CD4-positive, alpha-beta T cell (primary cell): ENCODE measurements around the gene GCDH. TPM values are rescaled to one million over a fixed set of nuclear protein-coding genes. Genes with fewer than 3 reads are reported as not detected.

Source experiments
- ATAC-seq: fragments of 200-7000 bp; cut with Tn5 transposase; one replicate; pipeline ENCODE4 v1.10.0; 2022; ENCODE audit warnings: mild to moderate bottlenecking; ENCODE audit not compliant: poor library complexity
- CTCF ChIA-PET: fragments of 350-600 bp; sonication (Branson Sonifier 250); formaldehyde crosslinking; loops from one replicate; lab custom pipeline; 2021; ENCODE audit warnings: antibody characterized with exemption, inconsistent platforms; lab: Charles Lee
- POLR2A ChIA-PET: fragments of 350-600 bp; sonication (Branson Sonifier 250); formaldehyde crosslinking; loops from one replicate; lab custom pipeline; 2021; ENCODE audit warnings: antibody characterized with exemption, inconsistent platforms; lab: Charles Lee
- DNase-seq, 14 experiments: peaks; one replicate each; pipeline ENCODE4 v3.0.0-alpha.2; 2013 to 2020; ENCODE audit warnings: mixed read lengths in 2 of 14
- H3K27ac ChIP-seq, 2 donors: one replicate each; pipeline versions ENCODE4 v1.5.1 to v1.7.0; 2013; ENCODE audit warnings: low read length in 2 of 2, low read depth in 1 of 2, mild to moderate bottlenecking in 1 of 2
- H3K27me3 ChIP-seq, 2 experiments: 1 replicate in 1 of 2; 2 replicates in 1 of 2; pipeline versions ENCODE4 v1.6.1 to v1.7.0; 2013; ENCODE audit warnings: low read length in 2 of 2, control low read depth in 1 of 2, mild to moderate bottlenecking in 1 of 2, moderate library complexity in 1 of 2; ENCODE audit not compliant: insufficient read depth in 2 of 2, control insufficient read depth in 1 of 2
- H3K36me3 ChIP-seq: one replicate; pipeline ENCODE4 v1.6.1; 2013; ENCODE audit warnings: low read length, control low read depth; ENCODE audit not compliant: insufficient read depth
- H3K4me1 ChIP-seq: one replicate; pipeline ENCODE4 v1.6.1; 2013; ENCODE audit warnings: low read length, control low read depth; ENCODE audit not compliant: insufficient read depth
- H3K4me3 ChIP-seq: one replicate; pipeline ENCODE4 v1.5.1; 2013; ENCODE audit warnings: mild to moderate bottlenecking, low read length, moderate library complexity
- H3K9me3 ChIP-seq, 2 experiments: 1 replicate in 1 of 2; 2 replicates in 1 of 2; pipeline versions ENCODE4 v1.6.1 to v1.7.0; 2013; ENCODE audit warnings: low read length in 2 of 2, mild to moderate bottlenecking in 2 of 2, control low read depth in 1 of 2, moderate library complexity in 1 of 2; ENCODE audit not compliant: control insufficient read depth in 1 of 2, insufficient read depth in 1 of 2
- H3K27ac Mint-ChIP-seq: one replicate; pipeline ENCODE4 v1.8.0; 2020; ENCODE audit warnings: mixed read lengths
- H3K27me3 Mint-ChIP-seq: one replicate; pipeline ENCODE4 v1.8.0; 2021; ENCODE audit warnings: mixed read lengths
- H3K36me3 Mint-ChIP-seq: one replicate; pipeline ENCODE4 v1.8.0; 2021; ENCODE audit warnings: low read depth, mixed read lengths
- H3K4me1 Mint-ChIP-seq: one replicate; pipeline ENCODE4 v1.8.0; 2021; ENCODE audit warnings: low read depth, mixed read lengths
- H3K4me3 Mint-ChIP-seq: one replicate; pipeline ENCODE4 v1.8.0; 2020; ENCODE audit warnings: mild to moderate bottlenecking, mixed read lengths
- H3K9me3 Mint-ChIP-seq: one replicate; pipeline ENCODE4 v1.8.0; 2020; ENCODE audit warnings: mixed read lengths
- intact Hi-C, 2 experiments: fragments of 100-400 bp; cut with DNase I in 1 of 2; cut with micrococcal nuclease in 1 of 2; formaldehyde crosslinking; loops; one replicate each; pipeline versions ENCODE4 v1.15.1 to v1.9.0; 2023 to 2025; cut with DNase I, micrococcal nuclease
- total RNA-seq, 174 experiments: library from RNA in 2 of 174; stranded (reverse) in 2 of 174; gene quantifications; one replicate each; pipeline ENCODE4 v1.2.3 and lab custom pipeline; 2021 to 2026
- TF ChIP-seq, protein P1 (sequence below): fragments of 200-600 bp; IDR thresholded peaks from one replicate; pipeline ENCODE4 v1.8.0; 2022; ENCODE audit warnings: antibody characterized with exemption, mild to moderate bottlenecking

The GCDH gene
- total RNA-seq, 2 experiments from 2014 or later, result 39.2 to 42.1 TPM

DNA sequence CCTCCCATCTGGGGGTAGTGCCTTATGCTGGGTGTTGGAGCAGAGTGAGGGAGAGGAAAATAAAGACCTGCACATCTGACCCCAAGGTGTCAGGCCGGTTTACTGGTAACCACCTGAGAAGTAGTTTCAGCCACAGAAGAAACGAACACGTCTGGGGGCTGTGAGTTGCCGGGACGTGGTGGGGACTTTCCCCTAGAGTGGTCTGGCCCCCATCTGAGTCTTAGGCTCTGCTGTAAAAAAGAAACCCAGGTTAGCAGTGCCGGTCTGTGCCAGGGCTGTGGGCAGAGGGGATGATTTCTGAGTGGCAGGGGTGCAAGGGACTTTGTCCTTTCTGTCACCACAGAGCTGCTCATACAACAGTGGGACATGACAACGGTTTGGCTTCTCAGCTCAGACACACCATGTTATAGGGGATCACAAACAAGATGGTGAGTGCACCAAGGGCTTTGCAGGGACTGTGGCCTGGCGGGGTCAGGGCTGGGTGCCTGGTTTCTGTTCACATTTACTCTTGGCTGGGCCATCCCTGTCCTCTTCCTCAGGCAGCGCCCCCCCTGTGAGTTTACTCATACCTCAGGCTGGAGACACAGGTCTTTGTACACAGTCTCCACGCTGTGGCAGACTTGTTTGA is 9.0 kb downstream of the GCDH start:
- Histone ChIP-seq H3K27me3 (no peaks in the 10 kb centered on the region), H3K27ac (no peak overlapping the region)

DNA sequence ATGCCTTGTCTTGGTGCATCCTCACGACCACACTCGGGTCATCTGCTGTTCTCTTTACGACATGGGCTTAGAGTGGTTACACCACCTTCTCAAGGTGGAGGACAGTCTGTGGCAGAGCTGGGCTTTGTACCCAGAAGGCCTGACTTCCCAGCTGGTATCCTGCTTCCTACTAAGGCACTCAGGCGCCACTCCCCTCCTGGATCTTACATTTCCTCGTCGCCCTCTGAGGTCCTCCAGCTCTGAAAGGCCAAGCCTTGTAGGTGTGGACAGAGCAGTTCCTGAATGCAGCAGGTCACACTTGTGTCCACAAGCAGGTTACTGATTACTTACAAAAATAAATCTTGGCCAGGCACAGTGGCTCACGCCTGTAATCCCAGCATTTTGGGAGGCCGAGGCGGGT is 16.2 kb downstream of the GCDH start:
- H3K9me3 Mint-ChIP-seq, result no peaks in the 10 kb centered on the region
- no peaks in the 10 kb centered on the region for H3K36me3 Mint-ChIP-seq
- no peaks in the 10 kb centered on the region for H3K27me3 Mint-ChIP-seq
- Histone ChIP-seq H3K27ac (no peak overlapping the region), H3K4me1 (no peaks in the 10 kb centered on the region), H3K4me3 (no peak overlapping the region), H3K27me3 (no peaks in the 10 kb centered on the region), H3K9me3 (no peaks in the 10 kb centered on the region), H3K36me3 (no peaks in the 10 kb centered on the region)
- no peak for ATAC-seq
- intact Hi-C loops, result no loop called here
- POLR2A ChIA-PET, result interaction anchor here (1.4 to 1.5 kb wide), 2 partner anchors 12 to 17 kb away, joined by 5 to 6 read pairs; partner anchors contain the start of genes GCDH and SYCE2
- CTCF ChIA-PET, result no interaction called here
- H3K4me3 Mint-ChIP-seq, result no peak overlapping the region
- TF ChIP-seq, protein P1, sequence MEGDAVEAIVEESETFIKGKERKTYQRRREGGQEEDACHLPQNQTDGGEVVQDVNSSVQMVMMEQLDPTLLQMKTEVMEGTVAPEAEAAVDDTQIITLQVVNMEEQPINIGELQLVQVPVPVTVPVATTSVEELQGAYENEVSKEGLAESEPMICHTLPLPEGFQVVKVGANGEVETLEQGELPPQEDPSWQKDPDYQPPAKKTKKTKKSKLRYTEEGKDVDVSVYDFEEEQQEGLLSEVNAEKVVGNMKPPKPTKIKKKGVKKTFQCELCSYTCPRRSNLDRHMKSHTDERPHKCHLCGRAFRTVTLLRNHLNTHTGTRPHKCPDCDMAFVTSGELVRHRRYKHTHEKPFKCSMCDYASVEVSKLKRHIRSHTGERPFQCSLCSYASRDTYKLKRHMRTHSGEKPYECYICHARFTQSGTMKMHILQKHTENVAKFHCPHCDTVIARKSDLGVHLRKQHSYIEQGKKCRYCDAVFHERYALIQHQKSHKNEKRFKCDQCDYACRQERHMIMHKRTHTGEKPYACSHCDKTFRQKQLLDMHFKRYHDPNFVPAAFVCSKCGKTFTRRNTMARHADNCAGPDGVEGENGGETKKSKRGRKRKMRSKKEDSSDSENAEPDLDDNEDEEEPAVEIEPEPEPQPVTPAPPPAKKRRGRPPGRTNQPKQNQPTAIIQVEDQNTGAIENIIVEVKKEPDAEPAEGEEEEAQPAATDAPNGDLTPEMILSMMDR, result no peak
- H3K27ac Mint-ChIP-seq, result no peak overlapping the region
- no peak for DNase-seq
- H3K4me1 Mint-ChIP-seq, result no peaks in the 10 kb centered on the region

More for the DNA sequence above, 9.0 kb downstream of the GCDH start:
- no peaks in the 10 kb centered on the region for H3K27me3 Mint-ChIP-seq
- Histone ChIP-seq H3K4me3 (no peak overlapping the region), H3K4me1 (no peaks in the 10 kb centered on the region), H3K9me3 (no peaks in the 10 kb centered on the region), H3K36me3 (peaks cover 40% of the 10 kb centered on the region)
- no peak for ATAC-seq
- no peak overlapping the region for H3K4me3 Mint-ChIP-seq
- no peaks in the 10 kb centered on the region for H3K4me1 Mint-ChIP-seq
- H3K36me3 Mint-ChIP-seq, result peaks cover 46% of the 10 kb centered on the region
- H3K9me3 Mint-ChIP-seq, result no peaks in the 10 kb centered on the region
- DNase-seq, result no peak
- POLR2A ChIA-PET, result no interaction called here
- no peak overlapping the region for H3K27ac Mint-ChIP-seq
- CTCF ChIA-PET, result no interaction called here
- intact Hi-C loops, result no loop called here
- TF ChIP-seq, protein P1, result no peak

DNA sequence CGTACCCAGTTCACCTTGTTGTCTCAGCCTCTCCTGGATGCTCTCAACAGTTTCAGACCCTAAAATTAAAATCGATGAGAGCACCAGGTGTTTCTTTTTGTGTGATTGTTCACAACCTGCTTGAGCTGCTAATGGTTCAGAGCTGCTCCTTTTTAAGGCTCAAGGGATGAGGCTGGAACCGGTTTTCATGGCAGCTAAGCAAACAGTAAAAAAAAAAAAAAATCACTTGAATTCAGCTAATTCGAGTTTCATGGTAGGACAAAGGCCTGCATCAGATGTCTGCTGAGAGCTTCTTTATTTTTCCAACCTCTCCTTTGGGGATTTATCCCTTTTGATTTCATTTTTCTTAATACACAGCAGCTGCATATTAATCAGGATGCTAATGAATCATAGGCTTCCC is 21.6 kb downstream of the GCDH start:
- H3K4me3 ChIP-seq, result no peak overlapping the region

More for the DNA sequence above, 21.6 kb downstream of the GCDH start:
- Mint-ChIP-seq H3K4me1 (peaks cover 27% of the 10 kb centered on the region), H3K27me3 (no peaks in the 10 kb centered on the region), H3K9me3 (no peaks in the 10 kb centered on the region), H3K27ac (no peak overlapping the region), H3K4me3 (no peak overlapping the region), H3K36me3 (no peaks in the 10 kb centered on the region)
- POLR2A ChIA-PET, result interaction anchor here (2.6 to 4.8 kb wide), 3 partner anchors 20 to 26 kb away, joined by 18 to 47 read pairs (median 24); partner anchors contain the start of genes CALR, FARSA and GCDH
- CTCF ChIA-PET, result interaction anchor here (0.6 kb wide), 1 partner anchor 365 kb away, joined by 3 read pairs; no protein-coding TSS in a partner anchor
- ATAC-seq (no peak), DNase-seq (no peak)
- intact Hi-C loops, result loop anchor here in 1 of 2 experiments (2.0 kb wide), 1 partner anchor 20 kb away; no protein-coding TSS in a partner anchor
- TF ChIP-seq, protein P1, result no peak
- no peak overlapping the region for H3K27ac ChIP-seq
- no peaks in the 10 kb centered on the region for H3K27me3 ChIP-seq
- H3K9me3 ChIP-seq, result no peaks in the 10 kb centered on the region
- peaks cover 23% of the 10 kb centered on the region for H3K4me1 ChIP-seq
- H3K36me3 ChIP-seq, result no peaks in the 10 kb centered on the region
